ENCODE results near the gene HS6ST1.

The HS6ST1 gene

GRCh38 chr2:128318776-128319464, at the start of gene HS6ST1:
Gene HS6ST1, minus strand, starts transcription at chr2:128318868. Its CDS starts 305 bp downstream, at chr2:128318563.
- peak; percentile 82 for DNase-seq (ENCODE audit: low read depth)

- DNase-seq (ENCODE audit: low read depth), result no peak
Measured at GRCh38 chr2:128367601-128368359, 49.1 kb upstream of the HS6ST1 start.

GRCh38 chr2:128366713-128367511, 48.2 kb upstream of the HS6ST1 start:
- no peak for DNase-seq (ENCODE audit: low read depth)

- no peak for DNase-seq (ENCODE audit: low read depth)
Measured at GRCh38 chr2:128365217-128365905, 46.7 kb upstream of the HS6ST1 start.

- DNase-seq (ENCODE audit: low read depth), result no peak
Measured at GRCh38 chr2:128364441-128364911, 45.8 kb upstream of the HS6ST1 start.

- DNase-seq (ENCODE audit: low read depth), result no peak
Measured at GRCh38 chr2:128363934-128364361, 45.3 kb upstream of the HS6ST1 start.

- no peak for DNase-seq (ENCODE audit: low read depth)
Measured at GRCh38 chr2:128362889-128363228, 44.2 kb upstream of the HS6ST1 start.

GRCh38 chr2:128362176-128362888, 43.7 kb upstream of the HS6ST1 start:
- DNase-seq (ENCODE audit: low read depth), result no peak

- DNase-seq (ENCODE audit: low read depth), result no peak
Measured at GRCh38 chr2:128361376-128362131, 42.9 kb upstream of the HS6ST1 start.

GRCh38 chr2:128360711-128361110, 42.0 kb upstream of the HS6ST1 start:
- no peak for DNase-seq (ENCODE audit: low read depth)

GRCh38 chr2:128359841-128360240, 41.2 kb upstream of the HS6ST1 start:
- no peak for DNase-seq (ENCODE audit: low read depth)

GRCh38 chr2:128358941-128359731, 40.5 kb upstream of the HS6ST1 start:
- no peak for DNase-seq (ENCODE audit: low read depth)

- no peak for DNase-seq (ENCODE audit: low read depth)
Measured at GRCh38 chr2:128357506-128358370, 39.1 kb upstream of the HS6ST1 start.

- DNase-seq (ENCODE audit: low read depth), result no peak
Measured at GRCh38 chr2:128356127-128356526, 37.5 kb upstream of the HS6ST1 start.

- DNase-seq (ENCODE audit: low read depth), result no peak
Measured at GRCh38 chr2:128354726-128355470, 36.2 kb upstream of the HS6ST1 start.

GRCh38 chr2:128354161-128354560, 35.5 kb upstream of the HS6ST1 start:
- DNase-seq (ENCODE audit: low read depth), result no peak

- DNase-seq (ENCODE audit: low read depth), result no peak
Measured at GRCh38 chr2:128350736-128351135, 32.1 kb upstream of the HS6ST1 start.

GRCh38 chr2:128348701-128349100, 30.0 kb upstream of the HS6ST1 start:
- no peak for DNase-seq (ENCODE audit: low read depth)

All from stimulated activated CD4-positive, alpha-beta T cell treated with anti-CD3 and anti-CD28 coated beads, Interleukin-2, amount 100 ng/mL, for 4 hours (primary cell).